Endothelial cell (in vitro differentiated cells): Measurements from ENCODE around the gene SPATA24. TPM values are rescaled to one million over a fixed set of nuclear protein-coding genes. Genes with fewer than 3 reads are reported as not detected.

Experiments
- DNase-seq: peaks from one replicate; pipeline ENCODE4 v3.0.0; 2021; ENCODE audit warnings: low spot score
- H3K27ac Mint-ChIP-seq: one replicate; pipeline ENCODE4 v1.8.0; 2021; ENCODE audit warnings: mixed read lengths, inconsistent platforms; ENCODE audit not compliant: unreplicated experiment
- H3K27me3 Mint-ChIP-seq: one replicate; pipeline ENCODE4 v1.8.0; 2021; ENCODE audit warnings: mild to moderate bottlenecking, moderate library complexity, mixed read lengths, inconsistent platforms; ENCODE audit not compliant: unreplicated experiment
- H3K36me3 Mint-ChIP-seq: one replicate; pipeline ENCODE4 v1.8.0; 2021; ENCODE audit warnings: mild to moderate bottlenecking, low read depth, mixed read lengths, inconsistent platforms; ENCODE audit not compliant: unreplicated experiment
- H3K4me1 Mint-ChIP-seq: one replicate; pipeline ENCODE4 v1.8.0; 2021; ENCODE audit warnings: mild to moderate bottlenecking, mixed read lengths, inconsistent platforms; ENCODE audit not compliant: unreplicated experiment
- H3K4me3 Mint-ChIP-seq: one replicate; pipeline ENCODE4 v1.8.0; 2021; ENCODE audit warnings: mild to moderate bottlenecking, mixed read lengths, inconsistent platforms; ENCODE audit not compliant: unreplicated experiment
- H3K9me3 Mint-ChIP-seq: one replicate; pipeline ENCODE4 v1.8.0; 2021; ENCODE audit warnings: mixed read lengths, inconsistent platforms; ENCODE audit not compliant: unreplicated experiment
- total RNA-seq: library from RNA; stranded (reverse); fragmentation: NEBNext Ultra II Directional; extraction: Animal tissue kit (Norgen Biotek cat#: 25700); gene quantifications from one replicate; pipeline ENCODE4 v1.2.1, GENCODE V29; 2021; ENCODE audit not compliant: unreplicated experiment
- TF ChIP-seq, protein P1 (sequence below): fragments of 200-600 bp; sonication (generic); IDR thresholded peaks from one replicate; pipeline ENCODE4 v1.5.0; 2021; ENCODE audit warnings: antibody characterized with exemption; ENCODE audit not compliant: unreplicated experiment

SPATA24 gene
- total RNA-seq, 1 donor from 2014 or later: 7.6 TPM

DNA sequence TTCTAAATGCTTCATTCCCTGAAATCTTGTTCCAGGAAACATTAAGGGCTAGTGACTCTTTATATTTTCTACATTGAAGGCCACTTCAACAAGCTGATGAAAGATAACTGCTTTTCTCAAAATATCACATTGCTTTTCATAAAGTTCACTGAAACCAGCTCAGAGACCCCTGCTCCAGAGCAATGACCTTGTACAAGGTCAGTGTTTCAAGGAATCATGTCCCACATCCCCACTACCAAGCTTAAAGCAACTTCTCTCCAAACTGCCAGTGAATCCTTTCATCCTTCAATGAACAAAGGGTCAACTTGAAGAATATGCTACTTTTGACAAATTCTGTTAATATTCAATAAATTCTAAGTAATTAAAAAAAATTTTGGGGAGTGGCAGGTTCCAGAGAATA, 12.0 kb upstream of the SPATA24 start:
- peaks cover 19% of the 10 kb centered on the region for H3K4me1 Mint-ChIP-seq
- H3K27ac Mint-ChIP-seq: no peak overlapping the region
- H3K4me3 Mint-ChIP-seq: no peak overlapping the region
- no peaks in the 10 kb centered on the region for H3K27me3 Mint-ChIP-seq
- peaks cover 54% of the 10 kb centered on the region for H3K36me3 Mint-ChIP-seq
- TF ChIP-seq, protein P1, sequence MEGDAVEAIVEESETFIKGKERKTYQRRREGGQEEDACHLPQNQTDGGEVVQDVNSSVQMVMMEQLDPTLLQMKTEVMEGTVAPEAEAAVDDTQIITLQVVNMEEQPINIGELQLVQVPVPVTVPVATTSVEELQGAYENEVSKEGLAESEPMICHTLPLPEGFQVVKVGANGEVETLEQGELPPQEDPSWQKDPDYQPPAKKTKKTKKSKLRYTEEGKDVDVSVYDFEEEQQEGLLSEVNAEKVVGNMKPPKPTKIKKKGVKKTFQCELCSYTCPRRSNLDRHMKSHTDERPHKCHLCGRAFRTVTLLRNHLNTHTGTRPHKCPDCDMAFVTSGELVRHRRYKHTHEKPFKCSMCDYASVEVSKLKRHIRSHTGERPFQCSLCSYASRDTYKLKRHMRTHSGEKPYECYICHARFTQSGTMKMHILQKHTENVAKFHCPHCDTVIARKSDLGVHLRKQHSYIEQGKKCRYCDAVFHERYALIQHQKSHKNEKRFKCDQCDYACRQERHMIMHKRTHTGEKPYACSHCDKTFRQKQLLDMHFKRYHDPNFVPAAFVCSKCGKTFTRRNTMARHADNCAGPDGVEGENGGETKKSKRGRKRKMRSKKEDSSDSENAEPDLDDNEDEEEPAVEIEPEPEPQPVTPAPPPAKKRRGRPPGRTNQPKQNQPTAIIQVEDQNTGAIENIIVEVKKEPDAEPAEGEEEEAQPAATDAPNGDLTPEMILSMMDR: no peak
- DNase-seq: no peak
- no peaks in the 10 kb centered on the region for H3K9me3 Mint-ChIP-seq

DNA sequence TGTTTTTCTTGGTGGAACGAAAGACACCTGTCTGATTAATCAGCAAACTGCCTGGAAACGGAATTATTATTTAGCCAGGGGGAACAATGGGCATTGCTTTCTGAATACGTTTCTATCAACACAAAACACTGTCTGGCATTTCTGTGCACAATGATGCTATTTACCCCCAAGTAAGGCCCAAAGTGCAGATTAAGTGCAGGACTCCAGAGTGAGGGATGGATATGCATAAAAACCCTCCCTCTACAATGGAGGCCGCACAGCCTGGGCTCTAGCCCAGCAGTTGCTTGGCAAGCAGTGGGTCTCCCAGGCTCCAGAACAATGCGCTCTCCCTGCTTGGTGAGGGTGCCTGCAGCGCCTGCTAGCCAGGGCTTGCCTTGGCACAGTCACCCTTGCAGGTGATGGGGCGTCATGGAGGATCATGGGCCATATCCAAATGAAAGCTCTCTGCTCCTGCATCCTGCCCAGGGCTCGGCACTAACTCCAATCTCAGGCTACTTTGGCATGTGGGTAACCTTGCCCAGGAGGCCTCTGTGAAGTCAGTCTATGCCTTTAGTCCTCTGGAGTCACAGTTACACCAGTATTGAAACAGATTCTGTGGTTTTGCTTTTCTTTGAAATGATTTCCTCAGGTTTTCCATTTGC, 11.5 kb upstream of the SPATA24 start:
- Mint-ChIP-seq H3K4me1 (peaks cover 18% of the 10 kb centered on the region), H3K27ac (no peak overlapping the region), H3K36me3 (peaks cover 53% of the 10 kb centered on the region), H3K9me3 (no peaks in the 10 kb centered on the region), H3K27me3 (no peaks in the 10 kb centered on the region), H3K4me3 (no peak overlapping the region)
- TF ChIP-seq, protein P1: no peak
- DNase-seq: no peak

DNA sequence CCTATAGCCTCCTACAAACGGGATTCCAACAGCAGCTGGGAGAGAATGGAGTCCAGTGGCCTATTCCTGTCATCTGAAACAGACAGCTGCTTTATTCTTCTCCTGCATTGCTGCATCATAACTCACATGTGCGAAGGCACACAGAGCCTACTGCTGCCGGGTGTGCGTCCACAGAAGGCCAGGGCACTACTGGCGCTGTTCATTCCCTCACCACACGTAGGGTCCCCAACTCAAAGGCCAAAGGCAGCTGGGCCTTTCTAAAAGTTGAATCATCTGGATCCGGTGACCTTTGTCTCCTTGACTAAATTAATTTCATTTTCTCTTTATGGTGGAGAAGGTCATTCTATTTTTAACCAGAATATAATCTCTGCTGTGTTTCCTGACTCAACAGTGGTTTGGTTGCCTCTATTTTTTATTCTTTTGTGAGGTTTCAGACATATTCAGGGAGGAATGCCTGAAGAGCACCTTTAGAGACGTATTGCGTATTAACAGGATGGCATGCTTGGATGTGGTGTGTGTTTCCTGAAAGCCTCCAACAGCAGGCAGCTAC, 10.8 kb upstream of the SPATA24 start:
- TF ChIP-seq, protein P1: no peak
- DNase-seq: no peak
- H3K4me3 Mint-ChIP-seq: no peak overlapping the region
- H3K36me3 Mint-ChIP-seq: peaks cover 47% of the 10 kb centered on the region
- no peaks in the 10 kb centered on the region for H3K9me3 Mint-ChIP-seq
- no peak overlapping the region for H3K27ac Mint-ChIP-seq
- H3K27me3 Mint-ChIP-seq: no peaks in the 10 kb centered on the region
- H3K4me1 Mint-ChIP-seq: peaks cover 11% of the 10 kb centered on the region

DNA sequence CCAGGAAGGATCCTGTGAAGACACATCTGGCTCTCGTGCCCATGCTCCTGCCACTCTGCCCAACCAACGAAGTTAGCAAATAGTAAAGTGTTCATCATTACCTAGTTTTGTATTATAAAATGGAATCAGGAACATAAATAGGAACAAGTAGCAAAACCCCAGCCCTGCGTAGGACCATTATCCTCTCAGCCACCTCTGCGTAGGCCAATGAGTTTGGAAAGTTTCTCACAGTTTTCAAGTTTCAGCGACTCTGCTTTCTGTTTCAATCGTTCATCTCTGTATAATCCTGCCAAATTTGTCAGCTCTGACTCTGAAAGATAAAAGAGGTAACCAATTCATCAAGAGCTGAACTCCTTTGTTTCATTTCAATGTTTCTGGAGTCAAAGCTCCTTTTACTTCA, 10.1 kb upstream of the SPATA24 start:
- Mint-ChIP-seq H3K4me3 (no peak overlapping the region), H3K27me3 (no peaks in the 10 kb centered on the region)

DNA sequence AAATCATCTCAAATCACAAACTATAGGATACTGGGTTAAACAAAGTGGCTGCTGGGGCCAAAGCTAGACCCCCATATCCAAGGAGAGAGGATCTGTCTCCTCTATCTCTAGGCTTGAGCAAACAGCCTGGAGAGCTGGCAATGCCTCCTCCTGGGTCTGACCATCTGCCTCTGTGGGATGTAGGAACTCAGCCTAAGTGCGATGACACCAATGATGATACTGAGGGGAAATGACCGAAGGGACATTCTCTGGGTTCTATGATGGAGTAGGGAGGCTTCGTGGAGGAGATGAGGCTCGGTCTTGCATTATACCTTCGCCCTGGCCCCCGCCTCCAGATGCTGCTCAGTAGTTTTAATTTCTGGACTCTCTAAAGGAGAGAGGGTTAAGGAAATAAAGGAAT, 9.3 kb upstream of the SPATA24 start:
- Mint-ChIP-seq H3K4me1 (no peaks in the 10 kb centered on the region), H3K27me3 (no peaks in the 10 kb centered on the region), H3K27ac (no peak overlapping the region), H3K36me3 (peaks cover 35% of the 10 kb centered on the region), H3K9me3 (no peaks in the 10 kb centered on the region), H3K4me3 (no peak overlapping the region)
- no peak for DNase-seq
- TF ChIP-seq, protein P1: no peak

More for the DNA sequence above, 10.1 kb upstream of the SPATA24 start:
- DNase-seq: no peak
- Mint-ChIP-seq H3K4me1 (peaks cover 7% of the 10 kb centered on the region), H3K36me3 (peaks cover 43% of the 10 kb centered on the region), H3K9me3 (no peaks in the 10 kb centered on the region), H3K27ac (no peak overlapping the region)
- TF ChIP-seq, protein P1: no peak
